PC-3 (cell line): Measurements from ENCODE around the gene NFYA. TPM values are rescaled to one million over a fixed set of nuclear protein-coding genes. Genes with fewer than 3 reads are reported as not detected.

Source experiments
- ATAC-seq: fragments of 200-7000 bp; cut with Tn5 transposase; 2 replicates; pipeline ENCODE4 v1.9.1; 2020; ENCODE audit warnings: mild to moderate bottlenecking, moderate library complexity
- BruUV-seq: library from RNA; stranded (reverse); fragments of 400-500 nt; replicated peaks from 2 replicates; lab custom pipeline; 2021; lab: Mats Ljungman, UMichigan
- CTCF ChIA-PET: fragments of 300-600 bp; sonication (Branson Sonifier 250); formaldehyde crosslinking; loops from one replicate; lab custom pipeline; 2022; ENCODE audit warnings: antibody characterized with exemption; lab: Charles Lee
- POLR2A ChIA-PET: fragments of 300-600 bp; sonication (Branson Sonifier 250); formaldehyde crosslinking; loops from one replicate; lab custom pipeline; 2022; ENCODE audit warnings: antibody characterized with exemption; ENCODE audit not compliant: unreplicated experiment; lab: Charles Lee
- DNase-seq: peaks from one replicate; pipeline ENCODE4 v3.0.0-alpha.2; 2015
- H2AFZ ChIP-seq: fragments of 300-600 bp; sonication (generic); 2 replicates; pipeline ENCODE4 v1.6.0; 2016; ENCODE audit warnings: antibody characterized with exemption, low read length
- H3F3A ChIP-seq: fragments of 300-600 bp; sonication (generic); one replicate; pipeline ENCODE4 v1.6.0; 2017; ENCODE audit warnings: antibody characterized with exemption, low read length, control low read depth, mild to moderate bottlenecking; ENCODE audit not compliant: unreplicated experiment
- H3K27ac ChIP-seq: fragments of 300-600 bp; sonication (generic); 2 replicates; pipeline ENCODE4 v1.5.1; 2016; ENCODE audit warnings: mild to moderate bottlenecking, low read length
- H3K27me3 ChIP-seq: fragments of 300-600 bp; sonication (generic); 2 replicates; pipeline ENCODE4 v1.6.1; 2016; ENCODE audit warnings: low read length, mixed read lengths
- H3K36me3 ChIP-seq: fragments of 300-600 bp; sonication (generic); 2 replicates; pipeline ENCODE4 v1.6.1; 2016; ENCODE audit warnings: low read depth, mixed run types, low read length, mixed read lengths
- H3K4me1 ChIP-seq: fragments of 300-600 bp; sonication (generic); 2 replicates; pipeline ENCODE4 v1.5.1; 2016; ENCODE audit warnings: low read length; ENCODE audit not compliant: insufficient read depth
- H3K4me2 ChIP-seq: fragments of 300-600 bp; sonication (generic); 2 replicates; pipeline ENCODE4 v1.6.0; 2016; ENCODE audit warnings: low read length
- H3K4me3 ChIP-seq: fragments of 300-600 bp; sonication (generic); 2 replicates; pipeline ENCODE4 v1.5.1; 2016; ENCODE audit warnings: mild to moderate bottlenecking, low read length, mixed read lengths
- H3K79me2 ChIP-seq: fragments of 300-600 bp; sonication (generic); 2 replicates; pipeline ENCODE4 v1.6.1; 2017; ENCODE audit warnings: low read length, mixed read lengths
- H3K9ac ChIP-seq: fragments of 300-600 bp; sonication (generic); 2 replicates; pipeline ENCODE4 v1.6.0; 2016; ENCODE audit warnings: mild to moderate bottlenecking, low read length
- H3K9me2 ChIP-seq: fragments of 300-600 bp; sonication (generic); replicated peaks from 2 replicates; pipeline ENCODE4 v1.6.1; 2016; ENCODE audit warnings: mixed run types, low read length, mixed read lengths
- H3K9me3 ChIP-seq: fragments of 300-600 bp; sonication (generic); 2 replicates; pipeline ENCODE4 v1.6.1; 2016; ENCODE audit warnings: low read length, mixed read lengths
- H4K20me1 ChIP-seq: fragments of 300-600 bp; sonication (generic); 2 replicates; pipeline ENCODE4 v1.6.1; 2016; ENCODE audit warnings: low read length, mixed read lengths
- EZH2 ChIP-seq: fragments of 300-600 bp; sonication (generic); IDR thresholded peaks from one replicate; pipeline ENCODE4 v1.6.1; 2017; ENCODE audit warnings: antibody characterized with exemption, mild to moderate bottlenecking, low read length; ENCODE audit not compliant: unreplicated experiment
- EZH2phosphoT487 ChIP-seq: fragments of 300-600 bp; sonication (generic); IDR thresholded peaks from 2 replicates; pipeline ENCODE4 v1.6.1; 2018; ENCODE audit warnings: mild to moderate bottlenecking, antibody characterized with exemption, low read length, borderline replicate concordance
- intact Hi-C: fragments of 100-400 bp; cut with micrococcal nuclease; formaldehyde crosslinking; loops from 2 replicates; pipeline ENCODE4 v1.9.0; 2023
- total RNA-seq: library from RNA; depleted of rRNA; stranded (reverse); fragments of >200 nt; gene quantifications from 2 replicates; pipeline ENCODE4 v1.2.3, GENCODE V29; 2014
- TF ChIP-seq, protein P1 (sequence below): fragments of 300-600 bp; sonication (generic); conservative IDR thresholded peaks from 2 replicates; pipeline ENCODE4 v1.5.1; 2017; ENCODE audit warnings: antibody characterized with exemption, low read depth, mild to moderate bottlenecking, low read length

Gene NFYA
- total RNA-seq, 1 experiment from 2014 or later = 31.7 TPM

DNA sequence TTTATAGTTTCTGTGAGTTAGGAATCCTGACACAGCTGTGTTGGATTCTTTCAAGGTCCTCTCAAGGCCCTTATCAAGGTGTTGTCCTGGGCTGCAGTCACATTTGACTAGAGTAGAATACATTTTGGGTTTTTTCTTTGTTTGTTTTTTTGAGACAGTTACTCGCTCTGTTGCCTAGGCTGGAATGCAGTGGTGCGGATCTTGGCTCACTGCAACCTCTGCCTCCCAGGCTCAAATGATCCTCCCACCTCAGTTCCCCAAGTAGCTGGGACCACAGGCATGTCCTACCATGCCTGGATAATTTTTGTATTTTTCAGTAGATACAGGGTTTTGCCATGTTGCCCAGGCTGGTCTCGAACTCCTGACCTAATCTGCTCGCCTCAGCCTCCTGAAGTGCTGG lies 15.7 kb downstream of the NFYA start:
- ATAC-seq = no peak
- TF ChIP-seq EZH2 = no peak
- TF ChIP-seq EZH2phosphoT487 = no peak
- TF ChIP-seq, protein P1, sequence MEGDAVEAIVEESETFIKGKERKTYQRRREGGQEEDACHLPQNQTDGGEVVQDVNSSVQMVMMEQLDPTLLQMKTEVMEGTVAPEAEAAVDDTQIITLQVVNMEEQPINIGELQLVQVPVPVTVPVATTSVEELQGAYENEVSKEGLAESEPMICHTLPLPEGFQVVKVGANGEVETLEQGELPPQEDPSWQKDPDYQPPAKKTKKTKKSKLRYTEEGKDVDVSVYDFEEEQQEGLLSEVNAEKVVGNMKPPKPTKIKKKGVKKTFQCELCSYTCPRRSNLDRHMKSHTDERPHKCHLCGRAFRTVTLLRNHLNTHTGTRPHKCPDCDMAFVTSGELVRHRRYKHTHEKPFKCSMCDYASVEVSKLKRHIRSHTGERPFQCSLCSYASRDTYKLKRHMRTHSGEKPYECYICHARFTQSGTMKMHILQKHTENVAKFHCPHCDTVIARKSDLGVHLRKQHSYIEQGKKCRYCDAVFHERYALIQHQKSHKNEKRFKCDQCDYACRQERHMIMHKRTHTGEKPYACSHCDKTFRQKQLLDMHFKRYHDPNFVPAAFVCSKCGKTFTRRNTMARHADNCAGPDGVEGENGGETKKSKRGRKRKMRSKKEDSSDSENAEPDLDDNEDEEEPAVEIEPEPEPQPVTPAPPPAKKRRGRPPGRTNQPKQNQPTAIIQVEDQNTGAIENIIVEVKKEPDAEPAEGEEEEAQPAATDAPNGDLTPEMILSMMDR = no peak
- peaks cover 4% of the 10 kb centered on the region; the same call in 1 of the 2 replicates for H4K20me1 ChIP-seq

DNA sequence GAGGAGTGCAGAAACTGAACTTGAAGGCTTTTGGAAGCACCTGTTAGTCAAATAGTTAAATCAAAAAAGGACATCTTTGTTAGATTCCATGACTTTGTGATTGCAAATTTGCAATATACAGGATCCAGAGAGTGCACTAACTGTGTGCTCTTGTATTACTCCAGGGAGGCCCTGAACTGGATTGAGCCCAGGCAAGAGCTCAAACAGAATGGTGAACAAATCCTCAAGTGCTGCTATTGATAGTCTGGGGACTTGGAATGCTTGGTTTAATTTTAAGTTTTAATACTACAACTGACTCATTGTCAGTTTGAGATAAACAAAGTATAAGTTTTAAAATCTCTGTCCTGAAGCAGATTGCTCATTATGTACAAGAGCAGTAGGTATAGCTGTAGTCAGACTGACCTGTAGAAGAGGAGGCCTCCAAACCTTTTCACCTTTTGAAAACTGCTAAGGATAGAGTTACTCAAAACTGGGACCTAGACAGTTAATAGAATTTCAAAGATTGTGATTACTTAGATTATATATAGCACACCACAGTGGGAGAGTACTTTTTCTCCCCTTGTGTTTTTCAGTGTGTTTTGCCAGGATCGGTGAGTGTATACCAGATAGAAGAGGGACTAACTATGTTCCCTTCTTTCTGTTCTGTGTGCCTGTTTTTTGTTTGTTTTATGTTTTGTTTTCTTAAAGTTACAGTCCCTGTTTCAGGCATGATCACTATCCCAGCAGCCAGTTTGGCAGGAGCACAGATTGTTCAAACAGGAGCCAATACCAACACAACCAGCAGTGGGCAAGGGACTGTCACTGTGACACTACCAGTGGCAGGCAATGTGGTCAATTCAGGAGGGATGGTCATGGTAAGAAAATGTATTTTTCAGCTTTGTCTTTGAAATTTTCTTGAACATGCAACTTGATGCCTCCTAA lies 18.3 kb downstream of the NFYA start:
- H3K4me1 ChIP-seq = no peaks in the 10 kb centered on the region
- no peaks in the 10 kb centered on the region for H3K9me2 ChIP-seq
- H3K36me3 ChIP-seq = peaks cover 70% of the 10 kb centered on the region
- H2AFZ ChIP-seq = no peak overlapping the region
- no peak overlapping the region for H3K27ac ChIP-seq
- H3K9ac ChIP-seq = no peak overlapping the region
- ChIA-PET POLR2A (no interaction called here), CTCF (no interaction called here)
- H4K20me1 ChIP-seq = no peaks in the 10 kb centered on the region
- ATAC-seq = no peak
- TF ChIP-seq, protein P1 = no peak
- TF ChIP-seq EZH2phosphoT487 (no peak), EZH2 (no peak)
- H3K27me3 ChIP-seq = no peaks in the 10 kb centered on the region
- no peaks in the 10 kb centered on the region for H3F3A ChIP-seq
- no peaks in the 10 kb centered on the region for H3K79me2 ChIP-seq
- intact Hi-C loops = loop anchor here (5.0 kb wide), 1 partner anchor 226 kb away; no protein-coding TSS in a partner anchor
- no TSS peak for BruUV-seq
- DNase-seq = no peak
- H3K9me3 ChIP-seq = no peaks in the 10 kb centered on the region
- H3K4me2 ChIP-seq = no peak overlapping the region
- H3K4me3 ChIP-seq = no peak overlapping the region

More for the DNA sequence above, 15.7 kb downstream of the NFYA start:
- H3K79me2 ChIP-seq = no peaks in the 10 kb centered on the region
- H3K9me2 ChIP-seq = no peaks in the 10 kb centered on the region
- H3K4me2 ChIP-seq = no peak overlapping the region
- no peak overlapping the region for H3K4me3 ChIP-seq
- no TSS peak for BruUV-seq
- no peak overlapping the region for H2AFZ ChIP-seq
- ChIA-PET POLR2A (no interaction called here), CTCF (no interaction called here)
- H3K9ac ChIP-seq = no peak overlapping the region
- no peak for DNase-seq
- no peaks in the 10 kb centered on the region for H3K9me3 ChIP-seq
- peaks cover 63% of the 10 kb centered on the region for H3K36me3 ChIP-seq
- H3K4me1 ChIP-seq = no peaks in the 10 kb centered on the region
- no peaks in the 10 kb centered on the region for H3K27me3 ChIP-seq
- intact Hi-C loops = no loop called here
- H3K27ac ChIP-seq = no peak overlapping the region
- no peaks in the 10 kb centered on the region for H3F3A ChIP-seq
